Coronary artery (tissue), 2 donors: Measurements from ENCODE around the gene CADM3.

Source experiments
- DNase-seq: peaks from one replicate; pipeline ENCODE4 v3.0.0-alpha.2; 2017; ENCODE audit warnings: low spot score
- H3K27ac ChIP-seq, 2 donors: fragments of 200-600 bp; sonication (generic); one replicate each; pipeline ENCODE4 v1.5.1; 2016 to 2019
- H3K4me3 ChIP-seq: fragments of 200-600 bp; sonication (generic); 2 replicates; pipeline ENCODE4 v1.5.1; 2016; ENCODE audit warnings: mild to moderate bottlenecking, moderate library complexity
- CTCF ChIP-seq: fragments of 200-600 bp; sonication (generic); IDR thresholded peaks from one replicate; pipeline ENCODE4 v1.5.1; 2019; ENCODE audit warnings: antibody characterized with exemption

The CADM3 gene

GRCh38 chr1:159229260-159229885, 58.0 kb downstream of the CADM3 start:
- no peak overlapping the region for H3K4me3 ChIP-seq
- TF ChIP-seq CTCF: no peak
- no peak for DNase-seq
- no peak overlapping the region for H3K27ac ChIP-seq

- Histone ChIP-seq H3K27ac (no peak overlapping the region), H3K4me3 (no peak overlapping the region)
- no peak for TF ChIP-seq CTCF
- DNase-seq: no peak
Measured at GRCh38 chr1:159229896-159230295, 58.5 kb downstream of the CADM3 start.

- TF ChIP-seq CTCF: no peak
- Histone ChIP-seq H3K27ac (no peak overlapping the region), H3K4me3 (no peak overlapping the region)
- no peak for DNase-seq
Measured at GRCh38 chr1:159239551-159240220, 68.3 kb downstream of the CADM3 start.

- Histone ChIP-seq H3K27ac (no peak overlapping the region), H3K4me3 (no peak overlapping the region)
- no peak for TF ChIP-seq CTCF
- DNase-seq: no peak
Measured at GRCh38 chr1:159247266-159247665, 75.9 kb downstream of the CADM3 start.

- H3K4me3 ChIP-seq: no peak overlapping the region
- no peak overlapping the region for H3K27ac ChIP-seq
- TF ChIP-seq CTCF: no peak
- no peak for DNase-seq
Measured at GRCh38 chr1:159248311-159248710, 76.9 kb downstream of the CADM3 start.

GRCh38 chr1:159250638-159251216, 79.3 kb downstream of the CADM3 start:
- TF ChIP-seq CTCF: no peak

More at GRCh38 chr1:159250638-159251216, 79.3 kb downstream of the CADM3 start:
- H3K27ac ChIP-seq: no peak overlapping the region
- DNase-seq: no peak
- no peak overlapping the region for H3K4me3 ChIP-seq
